Neural progenitor cell (in vitro differentiated cells): Measurements from ENCODE around the gene TENT5A.

Experiments used
- EZH2 ChIP-seq: fragments of 200-600 bp; sonication (generic); IDR thresholded peaks from 2 replicates; pipeline ENCODE4 v1.6.1; 2017; ENCODE audit warnings: antibody characterized with exemption, mild to moderate bottlenecking, moderate library complexity
- EZH2phosphoT487 ChIP-seq: fragments of 200-600 bp; sonication (generic); IDR thresholded peaks from 2 replicates; pipeline ENCODE4 v1.6.1; 2017; ENCODE audit warnings: antibody characterized with exemption

GRCh38 chr6:81763968-81764367 lies 11.5 kb upstream of the TENT5A start:
- TF ChIP-seq EZH2phosphoT487, result no peak
- no peak for TF ChIP-seq EZH2
